HUES48 (cell line): ENCODE data around the gene CD300H.
"Not testable (repeated sequence)": the region's sequence is repeated elsewhere in the genome, so short reads cannot be mapped to it uniquely, and the experiment has no call there.

Source experiments
- H3K27ac ChIP-seq: one replicate; pipeline ENCODE4 v1.7.0; 2013; ENCODE audit warnings: low read depth, low read length, inconsistent platforms
- H3K27me3 ChIP-seq: 2 replicates; pipeline ENCODE4 v1.6.1; 2013; ENCODE audit warnings: mild to moderate bottlenecking, low read length; ENCODE audit not compliant: control insufficient read depth, insufficient read depth
- H3K36me3 ChIP-seq: 2 replicates; pipeline ENCODE4 v1.6.1; 2013; ENCODE audit warnings: low read length; ENCODE audit not compliant: control insufficient read depth, insufficient read depth
- H3K4me1 ChIP-seq: 2 replicates; pipeline ENCODE4 v1.6.1; 2013; ENCODE audit warnings: mild to moderate bottlenecking, low read length; ENCODE audit not compliant: control insufficient read depth, insufficient read depth
- H3K4me3 ChIP-seq: 2 replicates; pipeline ENCODE4 v1.5.1; 2013; ENCODE audit warnings: mild to moderate bottlenecking, low read depth, low read length
- H3K9ac ChIP-seq: 2 replicates; pipeline ENCODE4 v1.6.1; 2013; ENCODE audit warnings: mild to moderate bottlenecking, low read depth, low read length, moderate library complexity
- H3K9me3 ChIP-seq: 2 replicates; pipeline ENCODE4 v1.6.1; 2013; ENCODE audit warnings: low read length; ENCODE audit not compliant: control insufficient read depth, insufficient read depth

CD300H gene

DNA sequence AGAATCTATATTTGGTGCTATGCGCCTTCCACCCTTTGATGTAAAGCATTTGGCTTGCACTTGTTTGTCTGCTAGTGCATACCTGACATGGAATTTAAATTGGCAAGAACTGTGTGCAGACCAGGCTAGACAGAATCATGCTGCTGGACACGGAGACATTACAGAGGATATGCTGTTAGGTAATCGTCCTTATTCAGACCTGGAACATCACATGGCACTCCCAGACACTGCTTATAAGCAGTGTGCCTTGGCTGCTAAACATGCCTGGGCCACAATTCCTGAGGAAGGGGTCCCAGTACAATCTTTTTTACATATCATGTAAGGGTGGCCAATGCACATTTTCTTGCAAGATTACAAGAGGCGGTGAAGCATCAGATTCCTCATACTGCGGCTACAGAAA, 18.4 kb upstream of the CD300H start:
- Histone ChIP-seq H3K4me3 (no peak overlapping the region), H3K9ac (no peak overlapping the region), H3K36me3 (no peaks in the 10 kb centered on the region)

DNA sequence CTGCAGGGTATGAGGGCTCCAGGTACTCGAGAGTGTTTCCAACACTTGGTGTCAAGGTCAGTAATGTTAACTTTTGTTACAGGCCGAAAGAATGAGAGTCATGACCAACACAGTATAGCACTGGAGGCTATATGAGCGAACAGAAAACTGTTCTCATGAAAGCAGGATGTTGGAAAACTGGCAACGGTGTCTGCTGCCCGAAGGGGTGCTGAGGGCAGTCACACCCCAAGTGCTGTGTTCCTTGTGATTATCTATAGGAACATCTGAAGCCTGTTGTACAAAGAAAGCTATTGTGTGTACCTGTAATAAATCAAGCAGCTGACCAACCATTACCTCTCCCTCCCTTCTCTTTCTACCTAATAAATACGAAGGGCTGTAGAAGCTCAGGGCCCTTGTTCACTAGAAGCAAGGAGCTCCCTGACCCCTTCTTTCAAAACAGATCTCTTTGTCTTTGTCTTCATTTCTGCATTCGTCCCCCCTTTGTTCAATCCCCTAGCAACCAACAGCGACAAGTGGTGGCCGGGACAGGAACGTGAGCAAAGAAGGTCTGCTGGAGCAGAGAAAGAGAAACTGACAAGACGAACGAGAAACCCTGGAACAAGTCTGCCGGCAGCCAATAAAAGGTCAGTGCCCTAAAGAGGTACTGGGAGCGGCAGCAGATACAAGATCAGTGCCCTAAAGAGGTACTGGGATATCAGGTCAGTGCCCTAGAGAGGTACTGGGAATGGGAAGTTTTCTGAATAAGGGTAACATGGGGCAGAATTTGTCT, 17.2 kb upstream of the CD300H start:
- Histone ChIP-seq H3K9me3 (no peaks in the 10 kb centered on the region), H3K27me3 (no peaks in the 10 kb centered on the region), H3K4me3 (no peak overlapping the region), H3K4me1 (no peaks in the 10 kb centered on the region), H3K36me3 (no peaks in the 10 kb centered on the region), H3K9ac (no peak overlapping the region), H3K27ac (no peak overlapping the region)

More for the DNA sequence above, 18.4 kb upstream of the CD300H start:
- Histone ChIP-seq H3K27me3 (no peaks in the 10 kb centered on the region), H3K27ac (no peak overlapping the region), H3K9me3 (no peaks in the 10 kb centered on the region), H3K4me1 (no peaks in the 10 kb centered on the region)

DNA sequence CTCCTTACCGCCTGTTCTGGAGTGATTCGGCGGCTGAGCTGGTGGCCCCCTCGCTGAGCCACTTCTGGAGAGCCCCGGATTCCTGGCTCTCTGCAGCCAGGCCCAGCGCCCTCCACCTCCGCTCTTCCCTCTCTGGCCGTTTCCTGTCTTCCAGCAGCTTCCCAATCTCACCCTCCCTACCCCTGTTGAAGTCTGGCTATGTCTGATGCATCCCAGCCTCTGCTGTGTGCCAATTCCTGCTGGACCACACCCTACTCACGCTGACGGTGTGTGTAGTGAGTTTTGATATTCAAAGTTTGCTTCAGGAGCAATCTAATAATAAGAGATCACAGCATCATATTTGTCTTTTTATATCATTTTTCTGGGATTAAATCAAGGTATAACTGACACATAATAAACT, 15.3 kb upstream of the CD300H start:
- Histone ChIP-seq H3K4me1 (no peaks in the 10 kb centered on the region), H3K27me3 (no peaks in the 10 kb centered on the region), H3K9ac (no peak overlapping the region), H3K9me3 (no peaks in the 10 kb centered on the region), H3K4me3 (no peak overlapping the region), H3K27ac (no peak overlapping the region), H3K36me3 (no peaks in the 10 kb centered on the region)

DNA sequence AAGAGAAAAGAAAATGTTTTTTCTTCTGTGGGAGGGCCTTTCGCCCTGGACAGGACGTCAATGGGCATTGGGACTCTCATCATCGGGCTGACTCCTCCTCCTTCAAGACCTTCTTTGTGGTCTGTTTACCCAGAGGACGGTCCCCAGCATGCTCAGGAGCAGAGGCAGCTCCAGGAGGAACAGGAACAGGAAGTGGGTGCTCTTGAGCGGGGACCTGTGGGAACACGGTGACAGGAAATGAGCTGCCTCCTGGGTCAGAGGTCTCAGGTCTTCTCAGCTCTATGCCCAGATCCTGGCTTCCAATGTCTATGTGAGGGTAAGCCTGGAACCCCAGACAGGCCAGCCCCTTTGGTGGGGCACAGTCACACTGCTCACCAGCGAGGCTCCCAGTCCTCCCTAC, 12.6 kb upstream of the CD300H start:
- H3K4me3 ChIP-seq = no peak overlapping the region
- H3K27me3 ChIP-seq = no peaks in the 10 kb centered on the region
- no peaks in the 10 kb centered on the region for H3K36me3 ChIP-seq
- no peaks in the 10 kb centered on the region for H3K9me3 ChIP-seq
- no peak overlapping the region for H3K9ac ChIP-seq
- H3K27ac ChIP-seq = no peak overlapping the region
- no peaks in the 10 kb centered on the region for H3K4me1 ChIP-seq

DNA sequence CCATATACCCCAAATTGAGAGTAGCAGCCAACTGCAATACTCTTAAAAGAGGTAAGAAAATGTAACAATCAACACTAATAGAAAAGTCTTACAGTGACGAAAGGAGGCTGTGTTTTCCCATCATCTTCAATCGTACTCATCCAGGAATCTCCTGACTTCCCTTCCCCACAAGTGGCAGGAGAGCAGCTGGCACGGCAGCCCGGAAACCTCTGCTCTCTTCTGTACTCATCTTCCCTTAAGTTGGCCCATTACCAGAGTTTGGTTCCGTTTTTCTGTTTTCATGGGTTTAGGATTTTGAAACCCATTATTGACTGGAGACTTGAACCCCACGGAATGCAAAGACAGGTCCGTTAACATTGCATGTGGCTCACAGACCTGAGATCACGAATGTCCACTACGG, 11.7 kb upstream of the CD300H start:
- Histone ChIP-seq H3K9me3 (no peaks in the 10 kb centered on the region), H3K27me3 (no peaks in the 10 kb centered on the region), H3K27ac (no peak overlapping the region), H3K4me3 (no peak overlapping the region), H3K9ac (no peak overlapping the region), H3K4me1 (no peaks in the 10 kb centered on the region), H3K36me3 (no peaks in the 10 kb centered on the region)

DNA sequence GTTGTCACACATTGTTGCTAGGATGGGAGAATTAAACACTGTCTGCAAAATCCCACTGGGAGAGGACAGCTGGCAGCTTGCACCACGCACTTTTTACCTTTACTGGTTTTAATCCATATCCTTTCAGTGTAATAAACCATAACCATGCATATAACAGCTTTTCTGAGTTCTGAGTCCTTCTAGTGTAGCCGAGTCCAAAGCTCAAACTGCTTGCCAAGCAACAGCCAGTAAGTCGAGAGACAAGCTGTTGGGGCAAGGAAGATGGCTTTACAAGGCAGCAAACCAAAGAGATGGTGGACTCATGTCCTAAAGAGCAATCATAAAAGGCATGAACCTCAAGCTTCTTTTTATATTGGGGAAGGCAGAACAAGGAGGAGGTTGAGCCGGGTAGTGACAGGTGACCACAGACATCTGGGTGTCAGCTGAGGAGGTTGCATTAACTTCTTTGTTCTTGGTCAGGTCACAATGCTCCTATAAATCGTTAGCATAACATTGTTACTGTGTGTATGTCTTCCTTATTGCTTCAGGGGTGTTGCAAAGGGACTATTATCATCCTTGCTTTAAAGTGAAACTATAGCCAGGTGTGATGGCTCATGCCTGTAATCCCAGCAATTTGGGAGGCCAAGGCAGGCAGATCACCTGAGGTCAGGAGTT, 7.3 kb upstream of the CD300H start:
- Histone ChIP-seq H3K4me3 (no peak overlapping the region), H3K27me3 (no peaks in the 10 kb centered on the region), H3K9ac (no peak overlapping the region), H3K36me3 (no peaks in the 10 kb centered on the region), H3K27ac (no peak overlapping the region), H3K9me3 (no peaks in the 10 kb centered on the region), H3K4me1 (no peaks in the 10 kb centered on the region)

DNA sequence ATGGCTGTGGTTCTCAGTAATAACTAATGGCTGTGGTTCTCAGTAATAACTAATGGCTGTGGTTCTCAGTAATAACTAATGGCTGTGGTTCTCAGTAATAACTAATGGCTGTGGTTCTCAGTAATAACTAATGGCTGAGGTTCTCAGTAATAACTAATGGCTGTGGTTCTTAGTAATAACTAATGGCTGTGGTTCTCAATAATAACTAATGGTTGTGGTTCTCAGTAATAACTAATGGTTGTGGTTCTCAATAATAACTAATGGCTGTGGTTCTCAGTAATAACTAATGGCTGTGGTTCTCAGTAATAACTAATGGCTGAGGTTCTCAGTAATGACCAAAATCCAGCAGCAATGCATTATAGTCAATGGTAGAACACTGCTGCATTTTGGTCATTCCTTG, 6.3 kb upstream of the CD300H start:
- H3K9ac ChIP-seq, H3K27ac ChIP-seq, H3K4me3 ChIP-seq, H3K27me3 ChIP-seq, H3K4me1 ChIP-seq, H3K36me3 ChIP-seq, H3K9me3 ChIP-seq: not testable (repeated sequence)

DNA sequence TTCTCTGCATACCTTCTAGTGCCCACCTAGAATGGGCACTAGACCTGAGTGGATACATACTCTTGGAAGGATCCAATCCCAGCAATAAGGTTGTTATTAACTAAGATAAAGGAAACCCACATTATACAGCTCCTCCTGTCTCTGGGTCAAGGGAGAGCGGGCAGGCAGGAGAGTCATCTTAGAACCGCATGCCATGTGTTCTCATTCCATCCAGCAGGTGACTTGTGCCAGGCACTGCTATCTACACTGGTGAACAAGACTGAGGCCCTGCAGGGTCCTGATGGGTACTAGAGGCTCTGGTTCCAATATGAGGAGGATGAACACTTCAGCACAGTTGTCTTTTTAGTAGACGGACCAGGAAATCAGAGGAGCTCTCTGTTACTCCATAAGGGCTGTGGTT, 5.9 kb upstream of the CD300H start:
- H3K36me3 ChIP-seq = no peaks in the 10 kb centered on the region
- H3K9ac ChIP-seq = no peak overlapping the region
- no peak overlapping the region for H3K4me3 ChIP-seq
- no peak overlapping the region for H3K27ac ChIP-seq
- no peaks in the 10 kb centered on the region for H3K9me3 ChIP-seq
- H3K27me3 ChIP-seq = no peaks in the 10 kb centered on the region
- no peaks in the 10 kb centered on the region for H3K4me1 ChIP-seq

DNA sequence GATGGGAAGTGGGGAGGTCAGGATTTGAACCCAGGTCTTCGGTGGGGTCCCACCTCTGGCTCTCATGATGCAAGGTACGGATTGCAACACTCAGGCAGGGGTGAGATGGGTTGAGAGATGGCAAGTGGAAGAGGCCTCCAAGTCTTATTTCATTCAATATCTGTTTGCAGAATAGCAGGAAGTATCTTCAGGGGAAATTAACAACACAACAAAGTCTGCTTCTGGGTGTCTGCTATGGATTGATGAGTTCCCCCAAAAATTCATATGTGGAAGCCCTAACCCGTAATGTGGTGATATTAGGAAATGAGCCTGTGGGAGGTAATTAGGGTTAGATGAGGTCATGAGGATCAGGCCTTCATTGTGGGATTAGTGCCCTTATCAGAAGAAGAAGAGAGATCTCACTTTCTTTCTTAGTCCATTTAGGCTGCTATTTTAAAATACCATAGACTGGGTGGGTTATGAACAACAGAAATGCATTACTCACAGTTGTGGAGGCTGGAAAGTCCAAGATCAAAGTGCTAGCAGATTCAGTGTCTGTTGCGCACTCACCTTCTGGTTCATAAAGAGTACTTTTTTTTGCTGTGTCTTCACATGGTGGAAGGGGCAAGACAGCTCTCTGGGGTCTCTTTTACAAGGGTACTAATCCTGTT, 4.4 kb upstream of the CD300H start:
- H3K9me3 ChIP-seq = no peaks in the 10 kb centered on the region
- no peaks in the 10 kb centered on the region for H3K27me3 ChIP-seq
- H3K9ac ChIP-seq = no peak overlapping the region
- H3K4me3 ChIP-seq = no peak overlapping the region
- H3K4me1 ChIP-seq = no peaks in the 10 kb centered on the region
- H3K36me3 ChIP-seq = no peaks in the 10 kb centered on the region
- no peak overlapping the region for H3K27ac ChIP-seq

DNA sequence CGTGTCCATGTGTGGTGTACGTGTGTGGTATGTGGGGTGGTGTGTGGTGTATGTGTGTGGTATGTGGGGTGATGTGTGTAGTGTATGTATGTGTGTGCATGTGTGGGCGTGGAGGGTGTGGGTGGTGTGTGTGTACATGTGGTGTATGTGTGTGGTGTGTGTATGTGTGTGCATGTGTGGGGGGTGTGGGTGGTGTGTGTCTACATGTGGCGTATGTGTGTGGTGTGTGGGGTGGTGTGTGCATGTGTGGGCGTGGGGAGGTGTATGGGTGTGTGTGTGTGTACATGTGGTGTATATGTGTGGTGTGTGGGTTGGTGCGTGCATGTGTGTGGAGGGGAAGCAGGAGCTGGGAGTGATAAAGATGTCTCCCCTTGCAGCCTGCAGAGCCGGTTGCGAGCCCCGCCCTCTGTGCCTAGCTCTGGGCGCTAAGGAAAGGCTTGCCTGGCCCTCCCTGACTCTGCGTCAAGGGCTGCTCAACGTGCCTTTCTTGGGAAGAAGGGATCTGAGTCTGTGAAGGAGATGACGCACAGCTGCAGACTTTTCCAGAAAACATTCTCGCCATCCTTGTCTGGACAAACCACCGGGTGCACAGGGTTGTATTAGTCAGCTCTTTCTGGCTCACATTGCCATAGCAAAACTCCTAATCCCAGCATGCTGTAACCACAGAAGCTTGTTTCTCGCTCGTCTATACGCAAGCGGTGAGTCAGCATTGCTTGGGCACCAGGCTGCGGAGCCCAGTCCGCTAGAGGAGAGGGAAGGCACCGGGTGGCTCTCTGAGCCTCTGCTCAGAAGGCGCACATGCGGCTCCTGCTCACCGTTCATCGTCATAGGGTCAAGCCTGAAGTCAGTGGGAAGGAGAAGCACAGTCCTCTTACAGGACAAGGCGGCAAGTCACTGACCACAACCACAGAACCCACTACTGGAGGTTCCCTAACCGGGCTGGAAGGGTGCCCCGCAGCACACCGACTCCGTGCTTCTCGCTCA, 2.0 kb upstream of the CD300H start:
- Histone ChIP-seq H3K36me3 (no peaks in the 10 kb centered on the region), H3K27me3 (no peaks in the 10 kb centered on the region), H3K9me3 (no peaks in the 10 kb centered on the region), H3K9ac (no peak overlapping the region), H3K4me3 (no peak overlapping the region), H3K4me1 (no peaks in the 10 kb centered on the region), H3K27ac (no peak overlapping the region)
